GM13976 (cell line): Measurements from ENCODE around the gene KDM1A.

Source experiments
- DNase-seq: peaks from one replicate; pipeline ENCODE4 v3.0.0; 2012; ENCODE audit warnings: low spot score
- in situ Hi-C: fragments of 300-500 bp; cut with MboI; formaldehyde crosslinking; loops from one replicate; pipeline ENCODE4 v1.12.0; 2022; ENCODE audit warnings: low sequenced_read_pairs, mixed read lengths, inconsistent platforms; ENCODE audit not compliant: unreplicated experiment
- TF ChIP-seq, protein P1 (sequence below): IDR thresholded peaks from 2 replicates; pipeline ENCODE4 v1.5.1; 2012; ENCODE audit warnings: borderline replicate concordance, mild to moderate bottlenecking; ENCODE audit not compliant: insufficient read depth; ENCODE audit errors: extremely low read depth, missing control alignments, control extremely low read depth

Gene KDM1A

DNA sequence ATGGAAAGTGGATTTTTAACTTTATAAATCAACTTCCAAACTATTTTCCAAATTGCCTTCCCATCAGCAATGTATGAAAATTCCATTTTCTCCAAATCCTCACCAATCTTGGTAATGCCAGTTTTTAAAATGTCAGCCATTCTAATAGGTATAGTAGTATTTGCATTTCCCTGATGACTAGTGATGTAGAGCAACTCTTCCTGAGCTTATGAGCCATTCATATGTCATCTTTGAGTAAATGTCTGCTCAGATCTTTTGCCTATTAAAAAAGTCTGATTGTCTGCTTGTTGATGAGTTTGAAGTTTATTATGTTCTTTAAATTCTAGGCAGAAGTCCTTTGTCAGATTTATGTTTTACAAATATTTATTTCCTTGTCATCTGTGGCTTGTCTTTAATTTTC is 54.7 kb downstream of the KDM1A start:
- in situ Hi-C loops, result no loop called here
- TF ChIP-seq, protein P1, sequence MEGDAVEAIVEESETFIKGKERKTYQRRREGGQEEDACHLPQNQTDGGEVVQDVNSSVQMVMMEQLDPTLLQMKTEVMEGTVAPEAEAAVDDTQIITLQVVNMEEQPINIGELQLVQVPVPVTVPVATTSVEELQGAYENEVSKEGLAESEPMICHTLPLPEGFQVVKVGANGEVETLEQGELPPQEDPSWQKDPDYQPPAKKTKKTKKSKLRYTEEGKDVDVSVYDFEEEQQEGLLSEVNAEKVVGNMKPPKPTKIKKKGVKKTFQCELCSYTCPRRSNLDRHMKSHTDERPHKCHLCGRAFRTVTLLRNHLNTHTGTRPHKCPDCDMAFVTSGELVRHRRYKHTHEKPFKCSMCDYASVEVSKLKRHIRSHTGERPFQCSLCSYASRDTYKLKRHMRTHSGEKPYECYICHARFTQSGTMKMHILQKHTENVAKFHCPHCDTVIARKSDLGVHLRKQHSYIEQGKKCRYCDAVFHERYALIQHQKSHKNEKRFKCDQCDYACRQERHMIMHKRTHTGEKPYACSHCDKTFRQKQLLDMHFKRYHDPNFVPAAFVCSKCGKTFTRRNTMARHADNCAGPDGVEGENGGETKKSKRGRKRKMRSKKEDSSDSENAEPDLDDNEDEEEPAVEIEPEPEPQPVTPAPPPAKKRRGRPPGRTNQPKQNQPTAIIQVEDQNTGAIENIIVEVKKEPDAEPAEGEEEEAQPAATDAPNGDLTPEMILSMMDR, result no peak
- no peak for DNase-seq

DNA sequence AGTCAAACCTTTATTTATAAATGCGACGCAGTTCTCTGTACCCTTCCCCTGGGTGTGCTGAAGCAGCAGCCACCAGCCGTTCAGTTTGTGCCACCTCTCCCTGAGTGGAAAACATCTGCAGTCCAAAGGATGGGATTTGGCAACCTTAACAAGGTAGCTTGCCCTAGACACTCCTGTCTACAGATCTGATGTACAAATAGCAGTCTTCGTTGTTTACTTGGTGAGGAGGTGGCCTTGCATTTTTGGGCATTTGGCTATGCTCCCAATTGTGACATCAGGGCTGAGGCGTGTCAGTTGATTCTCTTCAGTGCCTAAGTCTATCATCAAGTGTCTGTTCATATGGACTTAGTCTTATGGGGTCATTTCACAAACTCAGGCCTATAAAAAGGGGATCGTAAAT is 59.8 kb downstream of the KDM1A start:
- in situ Hi-C loops, result no loop called here
- TF ChIP-seq, protein P1, result no peak
- DNase-seq, result no peak

DNA sequence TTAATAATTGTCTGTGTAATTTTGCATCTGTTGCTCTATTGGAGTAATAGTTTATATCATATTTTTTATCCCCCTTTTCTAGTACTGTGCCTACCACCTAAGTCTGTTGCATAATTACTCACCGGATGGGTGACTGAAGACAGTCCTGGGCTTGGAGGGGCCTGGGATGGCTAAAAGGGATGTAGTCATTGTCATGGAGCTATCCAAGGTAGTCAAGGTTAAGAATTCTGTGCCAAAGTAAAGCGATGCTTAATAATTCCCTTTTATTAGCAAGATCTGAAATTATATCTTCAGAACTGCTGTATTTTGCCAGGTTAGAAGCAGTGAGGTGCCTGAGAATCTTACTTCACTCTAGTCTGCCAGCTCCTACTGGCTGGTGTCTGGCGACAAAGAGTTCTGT is 61.6 kb downstream of the KDM1A start:
- DNase-seq, result no peak
- in situ Hi-C loops, result no loop called here
- TF ChIP-seq, protein P1, result no peak

DNA sequence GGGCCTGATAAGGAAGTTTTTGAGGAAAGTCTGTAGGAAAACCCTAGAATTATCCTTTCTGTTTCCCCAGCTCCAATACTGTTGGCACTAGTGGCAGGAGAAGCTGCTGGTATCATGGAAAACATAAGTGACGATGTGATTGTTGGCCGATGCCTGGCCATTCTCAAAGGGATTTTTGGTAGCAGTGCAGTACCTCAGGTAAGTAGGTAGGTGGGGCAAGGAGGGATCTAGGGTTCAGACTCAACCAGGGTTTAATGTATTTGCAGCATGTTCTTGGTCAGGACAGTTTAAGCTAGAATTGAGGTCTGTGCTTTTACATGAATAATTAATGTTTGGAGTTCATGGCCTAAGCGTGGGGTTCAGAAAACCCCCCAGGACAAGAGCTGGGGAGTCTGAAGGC is 62.1 kb downstream of the KDM1A start:
- TF ChIP-seq, protein P1, result no peak
- in situ Hi-C loops, result no loop called here
- no peak for DNase-seq

DNA sequence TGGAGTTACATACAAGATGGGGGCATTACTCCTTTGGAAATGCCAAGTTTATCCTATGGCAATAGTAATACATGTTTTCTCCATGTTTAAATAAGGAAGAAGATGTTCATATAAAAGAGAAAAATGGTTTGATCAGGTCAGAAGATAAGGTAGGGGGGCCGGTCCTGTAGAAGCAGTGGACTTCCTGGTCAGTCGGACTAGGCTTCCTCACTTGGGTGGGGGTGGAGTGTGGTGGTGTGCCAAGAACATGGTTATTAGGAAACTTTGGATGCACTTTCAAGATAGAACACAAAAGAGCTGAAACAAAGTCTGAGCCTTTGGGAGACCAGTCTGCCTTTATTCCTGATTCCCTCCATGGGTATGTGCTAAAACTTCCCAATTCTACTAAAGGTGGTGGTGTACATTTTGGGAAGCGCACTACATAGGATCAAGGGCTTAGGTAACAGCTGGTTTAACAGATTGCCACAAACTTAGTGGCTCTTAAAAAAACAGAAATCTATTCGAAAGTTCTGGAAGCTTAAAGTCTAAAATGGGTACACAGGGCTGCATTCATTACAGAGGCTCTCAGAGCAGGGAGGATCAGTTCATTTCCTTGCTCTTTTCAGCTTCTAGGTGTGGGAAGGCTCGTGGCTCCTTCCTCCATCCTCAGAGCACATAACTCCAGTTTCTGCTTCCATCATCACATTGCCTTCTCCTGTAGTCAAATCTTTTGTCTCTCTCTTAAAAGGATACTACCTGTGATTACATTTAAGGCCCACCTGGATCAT is 64.6 kb downstream of the KDM1A start:
- TF ChIP-seq, protein P1, result no peak
- no peak for DNase-seq
- in situ Hi-C loops, result no loop called here

DNA sequence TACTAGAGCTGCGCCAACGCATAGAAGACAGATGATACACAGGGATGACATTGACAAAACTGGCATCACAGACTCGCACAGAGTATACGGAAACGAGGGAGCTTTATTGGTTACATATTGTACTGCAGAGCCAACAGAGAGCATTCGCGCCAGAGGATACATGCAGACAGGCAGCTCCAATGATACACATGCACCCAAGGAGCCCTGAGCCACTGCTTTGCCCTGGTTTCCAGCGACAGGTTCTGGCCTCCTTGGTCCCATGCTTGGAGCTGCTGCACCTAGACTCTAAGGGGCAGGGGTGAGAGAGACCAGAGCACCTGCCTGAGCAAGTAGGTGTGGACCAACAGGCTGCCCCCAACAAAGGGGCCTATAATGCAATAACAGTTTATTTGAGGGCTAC is 65.6 kb downstream of the KDM1A start:
- DNase-seq, result no peak
- in situ Hi-C loops, result no loop called here
- TF ChIP-seq, protein P1, result no peak
